Thyroid gland (tissue), 4 donors: ENCODE measurements around the gene NOTCH3.

ENCODE experiments used
- CTCF ChIP-seq, 6 experiments: fragments of 200-600 bp in 3 of 6; fragments of 450-650 bp in 3 of 6; sonication (generic) in 3 of 6; IDR thresholded peaks; one replicate each; pipeline ENCODE4 v1.5.1; 2016 to 2019; ENCODE audit warnings: antibody characterized with exemption in 6 of 6, mild to moderate bottlenecking in 2 of 6, inconsistent platforms in 1 of 6, moderate library complexity in 1 of 6
- POLR2A ChIP-seq, 2 donors: fragments of 450-650 bp; IDR thresholded peaks; one replicate each; pipeline ENCODE4 v1.6.1; 2017; ENCODE audit warnings: antibody characterized with exemption in 2 of 2, mild to moderate bottlenecking in 2 of 2, moderate library complexity in 1 of 2

- TF ChIP-seq CTCF (IDR thresholded peaks at IDR 0.05) = no peak
- no peak for TF ChIP-seq POLR2A (IDR thresholded peaks at IDR 0.05)
Observed at GRCh38 chr19:15173746-15174404, 26.9 kb downstream of the NOTCH3 start.
